ENCODE results near the gene LARP1B. TPM values are rescaled to one million over a fixed set of nuclear protein-coding genes. Genes with fewer than 3 reads are reported as not detected.
A peak's percentile ranks its signal among the peaks of the same experiment; 100 is the strongest.

The LARP1B gene
- total RNA-seq, 1 donor from 2014 or later: 22.3 TPM

DNA sequence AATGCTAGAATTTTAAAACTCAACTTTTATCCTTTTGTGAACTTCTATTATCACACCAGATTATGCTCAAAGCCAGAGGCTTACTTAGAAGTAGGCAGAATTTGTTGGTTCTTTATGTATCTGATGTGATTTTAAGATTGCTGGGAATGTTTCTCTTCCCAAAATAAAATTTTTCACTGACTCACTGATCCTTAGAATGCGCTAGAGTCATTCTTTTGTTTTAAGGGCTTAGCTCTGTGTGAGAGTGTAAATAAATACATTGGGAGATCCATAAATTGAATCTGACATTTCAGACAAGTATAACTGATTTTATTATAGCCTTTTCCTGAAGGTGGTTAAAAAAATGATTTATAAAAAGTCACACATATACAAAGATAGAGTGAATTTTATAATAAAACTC, 101.3 kb downstream of the LARP1B start:
- DNase-seq (ENCODE audit: low spot score, unreplicated experiment): no peak
- H3K36me3 Mint-ChIP-seq (ENCODE audit: insufficient read depth): peaks cover 4% of the 10 kb centered on the region
- peaks cover 11% of the 10 kb centered on the region for H3K9me3 Mint-ChIP-seq (ENCODE audit: low read depth)
- no peak overlapping the region for H3K4me3 Mint-ChIP-seq (ENCODE audit: low read depth)
- no peak overlapping the region for H3K27ac Mint-ChIP-seq
- peaks cover 9% of the 10 kb centered on the region for H3K4me1 Mint-ChIP-seq (ENCODE audit: low read depth)
- TF ChIP-seq, protein P1, sequence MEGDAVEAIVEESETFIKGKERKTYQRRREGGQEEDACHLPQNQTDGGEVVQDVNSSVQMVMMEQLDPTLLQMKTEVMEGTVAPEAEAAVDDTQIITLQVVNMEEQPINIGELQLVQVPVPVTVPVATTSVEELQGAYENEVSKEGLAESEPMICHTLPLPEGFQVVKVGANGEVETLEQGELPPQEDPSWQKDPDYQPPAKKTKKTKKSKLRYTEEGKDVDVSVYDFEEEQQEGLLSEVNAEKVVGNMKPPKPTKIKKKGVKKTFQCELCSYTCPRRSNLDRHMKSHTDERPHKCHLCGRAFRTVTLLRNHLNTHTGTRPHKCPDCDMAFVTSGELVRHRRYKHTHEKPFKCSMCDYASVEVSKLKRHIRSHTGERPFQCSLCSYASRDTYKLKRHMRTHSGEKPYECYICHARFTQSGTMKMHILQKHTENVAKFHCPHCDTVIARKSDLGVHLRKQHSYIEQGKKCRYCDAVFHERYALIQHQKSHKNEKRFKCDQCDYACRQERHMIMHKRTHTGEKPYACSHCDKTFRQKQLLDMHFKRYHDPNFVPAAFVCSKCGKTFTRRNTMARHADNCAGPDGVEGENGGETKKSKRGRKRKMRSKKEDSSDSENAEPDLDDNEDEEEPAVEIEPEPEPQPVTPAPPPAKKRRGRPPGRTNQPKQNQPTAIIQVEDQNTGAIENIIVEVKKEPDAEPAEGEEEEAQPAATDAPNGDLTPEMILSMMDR (IDR thresholded peaks at IDR 0.05; ENCODE audit: unreplicated experiment): no peak
- no peaks in the 10 kb centered on the region for H3K27me3 Mint-ChIP-seq

DNA sequence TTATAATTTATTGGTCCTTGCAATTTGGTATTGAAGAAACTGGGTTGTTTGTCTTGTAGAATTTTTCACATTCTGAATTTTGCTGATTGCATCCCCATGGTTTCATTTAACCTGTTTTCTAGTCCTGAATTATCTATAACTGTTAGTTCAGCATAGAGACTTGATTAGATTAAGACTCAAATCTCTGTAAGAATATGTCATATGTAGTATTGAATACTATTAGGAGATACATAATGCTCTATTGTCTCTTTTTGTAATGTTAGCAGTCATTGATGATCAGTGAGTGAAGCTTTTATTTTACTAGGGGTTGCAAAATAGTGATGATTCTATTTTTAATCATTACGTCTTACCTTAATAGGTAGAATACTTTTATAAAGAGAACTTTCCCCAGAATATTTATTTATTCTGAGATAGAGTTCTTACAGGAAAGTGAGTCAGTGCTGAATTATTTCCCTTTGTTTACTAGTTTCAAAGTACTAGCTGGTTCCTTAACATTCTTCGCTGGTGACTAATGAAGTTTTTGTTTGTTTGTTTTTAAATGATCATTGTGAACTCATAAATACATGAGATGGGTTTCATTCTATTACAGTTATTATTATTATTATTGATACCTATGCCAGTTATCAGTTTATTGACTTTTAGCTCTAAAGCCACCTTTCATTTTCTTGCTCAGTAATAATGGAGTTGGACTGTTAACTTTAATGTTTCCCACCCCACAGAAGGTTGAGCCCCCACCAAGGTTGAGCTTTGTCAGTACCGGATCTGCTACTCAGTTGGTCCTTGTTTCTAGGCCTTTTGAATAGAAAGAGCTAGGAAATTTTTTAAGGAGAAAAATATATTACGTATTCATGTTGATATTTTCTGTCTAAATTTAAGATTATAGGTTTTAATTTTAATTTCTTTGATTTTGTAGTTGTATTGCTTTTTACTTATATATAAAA, 102.3 kb downstream of the LARP1B start:
- TF ChIP-seq, protein P1 (IDR thresholded peaks at IDR 0.05; ENCODE audit: unreplicated experiment): no peak
- DNase-seq (ENCODE audit: low spot score, unreplicated experiment): no peak

DNA sequence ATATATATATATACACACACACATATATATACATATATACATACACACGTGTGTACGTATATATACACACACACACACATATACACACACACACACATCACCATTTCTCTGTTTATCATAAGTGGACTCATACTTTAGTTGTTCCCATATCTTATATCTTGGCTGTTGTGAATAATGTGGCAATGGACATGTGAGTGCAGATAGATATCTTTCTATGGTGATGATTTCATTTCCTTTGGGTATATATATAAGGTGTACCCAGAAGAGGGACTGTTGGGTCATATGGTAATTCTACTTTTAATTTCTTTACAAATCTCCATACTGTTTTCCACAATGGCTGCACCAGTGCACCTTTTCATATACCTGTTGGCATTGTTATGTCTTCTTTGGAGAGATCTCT, 105.9 kb downstream of the LARP1B start:
- no peak for DNase-seq (ENCODE audit: low spot score, unreplicated experiment)
- Mint-ChIP-seq H3K27ac (no peak overlapping the region), H3K9me3 (ENCODE audit: low read depth) (no peaks in the 10 kb centered on the region), H3K4me3 (ENCODE audit: low read depth) (no peak overlapping the region), H3K36me3 (ENCODE audit: insufficient read depth) (no peaks in the 10 kb centered on the region), H3K4me1 (ENCODE audit: low read depth) (peaks cover 9% of the 10 kb centered on the region), H3K27me3 (no peaks in the 10 kb centered on the region)
- TF ChIP-seq, protein P1 (IDR thresholded peaks at IDR 0.05; ENCODE audit: unreplicated experiment): no peak

More for the DNA sequence above, 102.3 kb downstream of the LARP1B start:
- Mint-ChIP-seq H3K9me3 (ENCODE audit: low read depth) (peaks cover 3% of the 10 kb centered on the region), H3K4me1 (ENCODE audit: low read depth) (peaks cover 9% of the 10 kb centered on the region), H3K4me3 (ENCODE audit: low read depth) (no peak overlapping the region), H3K27me3 (no peaks in the 10 kb centered on the region), H3K36me3 (ENCODE audit: insufficient read depth) (peaks cover 3% of the 10 kb centered on the region), H3K27ac (peak overlapping the region; percentile 74)

DNA sequence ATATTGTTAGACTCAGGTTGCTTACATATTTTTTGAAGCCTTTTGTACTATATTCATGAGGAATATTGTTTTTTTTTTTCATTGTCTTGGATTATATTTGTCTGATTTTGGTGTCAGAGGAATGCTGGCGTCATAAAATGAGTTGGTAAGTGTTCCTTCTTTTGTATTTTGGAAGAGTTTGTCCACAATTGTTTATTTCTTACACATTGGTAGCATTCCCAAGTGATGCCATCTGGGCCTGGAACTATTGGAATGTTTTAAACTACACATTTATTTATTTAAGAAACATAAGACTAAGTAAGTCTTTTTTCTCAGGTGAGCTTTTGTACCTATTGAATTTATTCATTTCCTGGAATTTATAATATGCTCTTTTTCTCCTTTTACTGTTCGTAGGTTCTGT, 107.6 kb downstream of the LARP1B start:
- H3K4me1 Mint-ChIP-seq (ENCODE audit: low read depth): no peaks in the 10 kb centered on the region
- no peaks in the 10 kb centered on the region for H3K36me3 Mint-ChIP-seq (ENCODE audit: insufficient read depth)
- TF ChIP-seq, protein P1 (IDR thresholded peaks at IDR 0.05; ENCODE audit: unreplicated experiment): no peak
- no peaks in the 10 kb centered on the region for H3K27me3 Mint-ChIP-seq
- H3K9me3 Mint-ChIP-seq (ENCODE audit: low read depth): no peaks in the 10 kb centered on the region
- DNase-seq (ENCODE audit: low spot score, unreplicated experiment): no peak
- no peak overlapping the region for H3K4me3 Mint-ChIP-seq (ENCODE audit: low read depth)
- H3K27ac Mint-ChIP-seq: no peak overlapping the region

DNA sequence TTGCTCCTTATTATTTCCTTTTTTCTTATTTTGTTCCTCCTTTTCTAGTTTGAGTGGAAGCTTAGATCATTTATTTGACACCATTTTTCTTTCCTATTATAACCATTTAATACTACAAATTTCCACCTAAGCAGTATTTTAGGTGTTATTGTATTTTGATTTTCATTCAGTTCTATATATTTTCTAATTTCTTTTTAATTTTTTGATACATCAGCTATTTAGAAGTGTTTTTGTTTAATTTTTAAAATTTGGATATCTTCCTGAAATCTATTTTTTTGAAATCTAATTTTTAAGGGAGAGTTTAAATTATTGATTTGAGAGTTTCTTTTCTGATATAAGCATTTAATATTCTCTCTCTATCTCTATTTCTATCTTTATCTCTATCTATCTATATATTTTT, 108.1 kb downstream of the LARP1B start:
- H3K4me1 Mint-ChIP-seq (ENCODE audit: low read depth): no peaks in the 10 kb centered on the region
- no peak overlapping the region for H3K4me3 Mint-ChIP-seq (ENCODE audit: low read depth)
- no peak overlapping the region for H3K27ac Mint-ChIP-seq
- H3K27me3 Mint-ChIP-seq: no peaks in the 10 kb centered on the region
- no peaks in the 10 kb centered on the region for H3K36me3 Mint-ChIP-seq (ENCODE audit: insufficient read depth)
- no peaks in the 10 kb centered on the region for H3K9me3 Mint-ChIP-seq (ENCODE audit: low read depth)
- TF ChIP-seq, protein P1 (IDR thresholded peaks at IDR 0.05; ENCODE audit: unreplicated experiment): no peak
- no peak for DNase-seq (ENCODE audit: low spot score, unreplicated experiment)

Measured in progenitor cell of endocrine pancreas (in vitro differentiated cells).